ENCODE data around the gene ROR1.

Gene ROR1

DNA sequence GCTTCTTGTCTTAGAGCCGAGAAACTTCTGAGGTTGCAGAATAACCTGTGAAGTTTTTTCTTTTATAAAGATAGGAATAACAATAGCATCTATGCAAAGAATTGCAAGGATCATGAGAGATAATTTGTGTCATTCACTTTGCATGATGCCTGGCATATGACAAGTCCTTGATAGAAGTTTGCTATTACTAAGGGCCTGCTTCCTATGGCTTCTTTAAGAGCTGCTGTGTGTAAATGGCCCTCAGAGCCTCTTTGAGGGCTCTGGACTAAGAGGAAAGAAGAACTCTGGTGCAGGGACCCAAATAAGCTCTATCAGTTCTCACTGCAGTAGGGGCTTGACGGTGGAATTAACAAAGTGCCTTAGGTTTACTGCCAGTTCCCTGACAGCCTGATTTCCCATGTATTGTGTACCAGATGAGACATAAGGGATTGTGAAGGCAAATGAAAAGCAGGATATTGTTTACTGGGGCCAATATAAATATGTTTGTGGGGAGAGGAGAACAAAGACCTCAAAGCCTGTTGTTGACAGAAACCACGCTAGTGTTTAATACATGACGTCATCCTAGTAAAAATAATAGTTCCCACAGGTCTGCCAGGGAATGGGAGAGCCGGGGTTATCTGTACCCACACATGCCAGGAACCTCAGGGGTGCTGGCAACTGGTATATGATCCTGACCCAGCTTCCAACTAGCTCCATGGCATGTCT is 298.4 kb downstream of the ROR1 start:
- Histone ChIP-seq H2AFZ (no peak overlapping the region), H3K27ac (no peak overlapping the region), H3K79me2 (no peaks in the 10 kb centered on the region), H3K9ac (no peak overlapping the region), H3K4me1 (peaks cover 4% of the 10 kb centered on the region), H3K4me3 (ENCODE audit: low read depth, low read length) (no peak overlapping the region), H3K9me3 (ENCODE audit: control insufficient read depth, low read length) (no peaks in the 10 kb centered on the region), H3K27me3 (ENCODE audit: control insufficient read depth, insufficient read depth, low read length) (no peaks in the 10 kb centered on the region), H3K4me2 (ENCODE audit: low read length) (no peak overlapping the region), H3K36me3 (ENCODE audit: control insufficient read depth, insufficient read depth, low read length) (no peaks in the 10 kb centered on the region)
- TF ChIP-seq, protein P1, sequence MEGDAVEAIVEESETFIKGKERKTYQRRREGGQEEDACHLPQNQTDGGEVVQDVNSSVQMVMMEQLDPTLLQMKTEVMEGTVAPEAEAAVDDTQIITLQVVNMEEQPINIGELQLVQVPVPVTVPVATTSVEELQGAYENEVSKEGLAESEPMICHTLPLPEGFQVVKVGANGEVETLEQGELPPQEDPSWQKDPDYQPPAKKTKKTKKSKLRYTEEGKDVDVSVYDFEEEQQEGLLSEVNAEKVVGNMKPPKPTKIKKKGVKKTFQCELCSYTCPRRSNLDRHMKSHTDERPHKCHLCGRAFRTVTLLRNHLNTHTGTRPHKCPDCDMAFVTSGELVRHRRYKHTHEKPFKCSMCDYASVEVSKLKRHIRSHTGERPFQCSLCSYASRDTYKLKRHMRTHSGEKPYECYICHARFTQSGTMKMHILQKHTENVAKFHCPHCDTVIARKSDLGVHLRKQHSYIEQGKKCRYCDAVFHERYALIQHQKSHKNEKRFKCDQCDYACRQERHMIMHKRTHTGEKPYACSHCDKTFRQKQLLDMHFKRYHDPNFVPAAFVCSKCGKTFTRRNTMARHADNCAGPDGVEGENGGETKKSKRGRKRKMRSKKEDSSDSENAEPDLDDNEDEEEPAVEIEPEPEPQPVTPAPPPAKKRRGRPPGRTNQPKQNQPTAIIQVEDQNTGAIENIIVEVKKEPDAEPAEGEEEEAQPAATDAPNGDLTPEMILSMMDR (IDR thresholded peaks at IDR 0.05), result no peak

DNA sequence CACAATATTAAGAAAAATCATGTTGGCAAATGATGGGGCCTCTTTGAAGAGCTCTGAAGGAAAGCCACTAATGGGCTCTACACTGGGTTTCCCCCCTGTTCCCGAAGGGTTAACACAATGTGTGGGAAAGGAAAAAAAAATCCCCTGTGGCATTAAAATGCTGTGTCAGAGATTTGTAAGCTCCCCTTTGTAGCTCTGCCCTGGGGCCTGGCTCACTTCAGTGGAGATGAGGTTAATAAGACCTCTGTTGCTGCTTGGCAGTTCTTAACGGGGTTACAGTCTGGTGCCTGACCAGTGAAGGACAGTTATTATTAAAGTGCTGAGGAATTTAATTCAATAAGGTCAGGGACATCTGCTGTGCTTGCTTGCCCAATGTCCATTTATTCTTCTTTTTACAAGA is 299.9 kb downstream of the ROR1 start:
- Histone ChIP-seq H3K4me1 (peaks cover 4% of the 10 kb centered on the region), H3K9me3 (ENCODE audit: control insufficient read depth, low read length) (no peaks in the 10 kb centered on the region), H3K9ac (no peak overlapping the region), H3K79me2 (no peaks in the 10 kb centered on the region), H3K27ac (no peak overlapping the region), H3K4me2 (ENCODE audit: low read length) (no peak overlapping the region), H3K4me3 (ENCODE audit: low read depth, low read length) (no peak overlapping the region), H3K36me3 (ENCODE audit: control insufficient read depth, insufficient read depth, low read length) (no peaks in the 10 kb centered on the region), H2AFZ (no peak overlapping the region), H3K27me3 (ENCODE audit: control insufficient read depth, insufficient read depth, low read length) (no peaks in the 10 kb centered on the region)
- TF ChIP-seq, protein P1 (IDR thresholded peaks at IDR 0.05), result no peak

DNA sequence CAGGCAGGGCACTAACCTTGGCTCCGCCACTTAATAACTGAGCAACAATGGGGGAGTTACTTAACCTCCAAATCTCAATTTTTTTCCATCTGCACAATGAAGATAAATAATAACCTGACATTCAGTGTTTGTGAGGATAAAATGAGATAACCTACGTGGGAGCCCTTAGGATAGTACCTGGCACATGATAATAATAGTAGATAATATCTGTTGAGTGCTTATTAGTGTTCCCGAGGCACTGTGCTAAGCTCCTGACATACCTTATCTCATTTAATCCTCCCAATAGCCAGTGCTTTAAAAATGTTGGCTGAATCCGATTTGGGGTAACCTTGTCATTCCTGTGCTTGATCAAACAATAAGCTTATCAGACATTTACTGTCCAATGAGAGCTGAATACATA is 300.9 kb downstream of the ROR1 start:
- Histone ChIP-seq H3K27me3 (ENCODE audit: control insufficient read depth, insufficient read depth, low read length) (no peaks in the 10 kb centered on the region), H3K4me3 (ENCODE audit: low read depth, low read length) (no peak overlapping the region), H3K36me3 (ENCODE audit: control insufficient read depth, insufficient read depth, low read length) (no peaks in the 10 kb centered on the region), H3K4me1 (peaks cover 4% of the 10 kb centered on the region), H2AFZ (no peak overlapping the region), H3K27ac (no peak overlapping the region), H3K9ac (no peak overlapping the region), H3K9me3 (ENCODE audit: control insufficient read depth, low read length) (no peaks in the 10 kb centered on the region), H3K4me2 (ENCODE audit: low read length) (no peak overlapping the region), H3K79me2 (no peaks in the 10 kb centered on the region)
- TF ChIP-seq, protein P1 (IDR thresholded peaks at IDR 0.05), result no peak

DNA sequence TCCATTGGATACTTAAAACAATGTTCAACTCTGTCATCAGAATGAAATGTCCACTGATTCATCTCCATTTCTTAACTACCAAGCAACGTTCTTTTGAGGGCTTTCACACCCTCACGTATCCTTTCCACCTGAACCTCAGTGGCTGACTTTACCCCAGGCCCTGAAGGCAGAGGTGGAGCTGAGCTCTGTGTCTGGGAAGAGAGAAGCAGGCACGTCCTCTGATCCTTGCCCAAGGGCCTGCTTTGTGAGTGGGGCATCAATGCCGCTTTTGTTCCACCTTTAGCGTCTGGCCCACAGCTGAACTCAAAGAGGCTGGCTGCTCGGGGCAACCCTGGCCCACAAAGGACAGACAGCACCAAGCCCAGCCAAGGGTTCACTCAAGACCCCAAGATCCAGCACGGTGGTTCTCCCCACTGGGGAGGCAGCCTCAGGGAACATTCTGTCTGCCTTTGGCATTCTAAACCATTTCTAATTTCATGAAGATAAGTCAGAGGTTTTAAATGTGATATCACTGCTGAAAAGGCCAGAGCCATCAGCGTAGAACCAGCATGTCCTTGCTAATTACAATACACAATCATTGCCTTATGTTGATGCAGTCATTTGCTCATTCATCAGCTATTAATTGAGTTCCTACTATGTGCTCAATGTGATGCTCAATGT is 303.6 kb downstream of the ROR1 start:
- H3K4me3 ChIP-seq (ENCODE audit: low read depth, low read length), result no peak overlapping the region
- no peak overlapping the region for H3K27ac ChIP-seq
- H3K4me1 ChIP-seq, result peaks cover 4% of the 10 kb centered on the region
- H3K4me2 ChIP-seq (ENCODE audit: low read length), result no peak overlapping the region
- H3K27me3 ChIP-seq (ENCODE audit: control insufficient read depth, insufficient read depth, low read length), result no peaks in the 10 kb centered on the region
- no peak overlapping the region for H3K9ac ChIP-seq
- TF ChIP-seq, protein P1 (IDR thresholded peaks at IDR 0.05), result no peak
- no peaks in the 10 kb centered on the region for H3K36me3 ChIP-seq (ENCODE audit: control insufficient read depth, insufficient read depth, low read length)
- no peak overlapping the region for H2AFZ ChIP-seq
- no peaks in the 10 kb centered on the region for H3K9me3 ChIP-seq (ENCODE audit: control insufficient read depth, low read length)
- H3K79me2 ChIP-seq, result no peaks in the 10 kb centered on the region

Measured in parathyroid adenoma (tissue), 2 donors.